T-helper 1 cell (primary cell): ENCODE data around the gene NIPA2.

Source experiments
- DNase-seq, 5 donors: peaks; one replicate each; pipeline ENCODE4 v3.0.0-alpha.2; 2012 to 2020

The NIPA2 gene

DNA sequence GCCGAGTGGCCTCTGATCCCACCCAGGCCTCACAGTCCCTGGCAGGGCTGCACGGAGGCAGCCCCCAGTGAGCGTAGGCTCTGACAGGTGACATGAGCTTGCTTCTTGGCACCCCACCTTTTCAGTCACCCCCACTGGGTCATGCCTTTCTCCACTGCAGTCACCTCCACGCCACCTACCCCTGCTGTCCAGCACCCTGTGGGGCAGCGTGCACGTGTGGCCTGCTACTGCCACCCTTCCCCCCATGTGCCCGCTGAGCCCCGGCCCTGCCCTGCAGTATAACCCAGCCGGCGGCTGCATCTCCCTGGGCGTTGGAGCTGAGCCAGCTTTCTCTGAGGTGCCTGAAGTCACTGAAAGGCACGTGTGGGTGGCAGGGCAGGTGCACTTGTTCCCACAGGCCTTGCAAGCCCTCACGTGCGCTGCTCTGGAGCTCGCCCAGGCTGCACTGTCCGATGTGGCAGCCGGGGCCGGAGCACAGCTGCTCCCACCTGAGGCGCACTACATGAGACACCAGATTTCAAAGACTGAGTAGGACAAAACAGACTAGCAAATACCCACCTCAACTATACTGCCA, 65.6 kb downstream of the NIPA2 start:
- no peak for DNase-seq

DNA sequence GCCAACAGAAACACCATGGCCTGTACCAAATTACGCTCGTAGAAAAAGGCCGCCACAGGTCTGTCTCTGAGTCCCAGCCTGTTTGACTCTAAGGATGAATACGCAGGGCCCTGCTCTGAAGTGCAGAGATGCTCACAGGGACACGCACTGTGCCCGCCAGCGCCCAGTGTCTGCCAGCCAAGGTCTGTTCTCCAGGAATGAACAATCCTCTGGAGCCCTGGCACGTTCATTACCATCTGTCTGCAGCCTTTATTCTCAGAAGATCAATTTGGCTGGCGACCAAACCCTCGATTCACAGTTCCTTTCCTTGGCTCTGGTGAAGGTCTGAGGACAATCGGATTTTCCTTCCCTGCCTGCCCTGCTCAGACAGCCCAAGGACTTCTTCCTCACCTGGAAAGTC, 66.3 kb downstream of the NIPA2 start:
- DNase-seq = no peak

DNA sequence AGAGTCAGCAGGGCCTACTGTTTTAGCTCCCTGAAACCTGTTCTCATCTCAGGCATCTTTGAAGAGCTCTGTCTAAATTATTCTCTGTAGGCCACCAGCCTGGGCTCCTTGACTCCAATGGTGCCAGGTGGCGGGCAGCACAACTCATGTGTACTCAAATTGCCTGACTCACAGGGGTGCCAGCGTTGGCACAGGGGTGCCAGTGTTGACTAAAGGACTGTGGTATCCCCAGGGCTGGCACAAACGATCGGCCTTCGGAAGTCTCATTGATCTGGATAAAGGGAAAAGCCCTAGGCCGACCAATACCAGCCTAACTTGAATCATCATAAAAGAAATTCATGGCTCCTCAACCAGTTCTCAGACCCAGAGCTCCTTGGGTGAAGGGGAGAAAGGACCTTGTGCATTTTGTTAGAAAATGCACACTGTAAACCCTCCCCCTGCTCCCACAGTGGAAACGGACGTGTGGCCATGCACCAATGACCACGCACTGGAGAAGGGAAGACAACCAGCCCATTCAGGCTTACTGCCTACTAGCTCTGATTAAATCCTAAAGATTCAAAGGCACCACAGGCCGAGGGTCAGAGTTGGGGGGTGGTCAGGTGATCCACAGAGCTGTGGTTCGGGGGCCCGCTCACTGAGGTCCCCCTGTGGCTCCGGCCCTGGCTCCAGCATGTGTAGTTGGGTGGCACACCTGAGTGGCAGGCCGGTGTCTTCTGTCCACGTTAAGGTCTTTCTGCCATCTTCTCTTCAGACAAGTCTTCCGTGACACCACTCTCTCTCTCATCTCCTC, 68.9 kb downstream of the NIPA2 start:
- no peak for DNase-seq

DNA sequence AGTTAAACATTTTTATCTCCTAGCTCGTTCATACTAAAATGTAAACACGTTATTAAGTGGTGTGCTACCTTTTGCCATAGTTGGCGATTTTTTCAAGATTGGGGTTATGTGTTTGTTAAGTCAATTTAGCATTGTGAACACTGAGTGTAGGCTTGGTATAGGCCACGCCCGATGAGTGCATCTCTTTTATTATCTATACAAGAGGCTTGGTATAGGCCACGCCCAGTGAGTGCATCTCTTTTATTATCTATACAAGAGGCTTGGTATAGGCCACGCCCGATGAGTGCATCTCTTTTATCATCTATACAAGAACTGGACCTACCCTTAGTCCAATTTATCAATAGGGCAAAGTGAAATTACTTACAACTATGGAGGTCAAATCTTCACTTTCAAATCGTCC, 70.4 kb downstream of the NIPA2 start:
- DNase-seq = no peak

DNA sequence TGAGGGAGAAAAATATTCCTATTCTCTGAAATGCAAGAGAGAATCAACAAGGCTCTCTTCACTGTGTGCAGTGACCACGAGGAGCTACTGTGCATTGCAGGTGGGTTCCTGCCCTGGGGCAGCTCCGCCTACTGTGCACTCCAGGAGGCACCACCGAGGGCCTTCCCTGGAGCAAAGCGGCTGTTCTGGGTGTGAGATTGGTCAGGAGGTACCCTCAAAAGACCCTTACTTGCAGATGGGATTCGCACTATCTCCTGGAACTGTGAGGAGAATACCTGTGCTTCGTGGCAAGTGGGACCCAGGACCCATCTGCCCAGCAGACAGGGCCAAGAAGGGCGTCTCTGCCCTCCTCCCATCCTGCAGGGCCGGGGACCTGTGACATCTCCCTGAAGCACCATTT, 72.8 kb downstream of the NIPA2 start:
- no peak for DNase-seq

DNA sequence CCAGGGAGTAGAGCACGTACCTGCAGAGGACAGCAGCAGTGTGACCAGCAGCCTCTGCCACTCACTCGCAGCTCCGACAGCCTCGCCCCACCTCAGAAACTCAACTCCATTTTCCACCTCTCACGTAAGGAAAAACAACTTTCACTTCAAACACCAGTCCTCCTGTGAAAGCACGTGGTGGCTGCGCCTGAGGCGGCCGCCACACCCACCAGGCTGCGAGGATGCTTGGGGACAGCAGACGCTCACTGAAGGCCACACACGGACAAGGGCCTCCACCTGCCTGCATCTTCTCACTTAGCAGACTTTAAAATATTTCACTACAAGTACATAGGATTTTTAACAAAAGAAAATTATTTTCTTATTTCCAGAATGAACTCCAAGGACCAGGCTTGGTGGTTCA, 73.8 kb downstream of the NIPA2 start:
- DNase-seq = no peak

DNA sequence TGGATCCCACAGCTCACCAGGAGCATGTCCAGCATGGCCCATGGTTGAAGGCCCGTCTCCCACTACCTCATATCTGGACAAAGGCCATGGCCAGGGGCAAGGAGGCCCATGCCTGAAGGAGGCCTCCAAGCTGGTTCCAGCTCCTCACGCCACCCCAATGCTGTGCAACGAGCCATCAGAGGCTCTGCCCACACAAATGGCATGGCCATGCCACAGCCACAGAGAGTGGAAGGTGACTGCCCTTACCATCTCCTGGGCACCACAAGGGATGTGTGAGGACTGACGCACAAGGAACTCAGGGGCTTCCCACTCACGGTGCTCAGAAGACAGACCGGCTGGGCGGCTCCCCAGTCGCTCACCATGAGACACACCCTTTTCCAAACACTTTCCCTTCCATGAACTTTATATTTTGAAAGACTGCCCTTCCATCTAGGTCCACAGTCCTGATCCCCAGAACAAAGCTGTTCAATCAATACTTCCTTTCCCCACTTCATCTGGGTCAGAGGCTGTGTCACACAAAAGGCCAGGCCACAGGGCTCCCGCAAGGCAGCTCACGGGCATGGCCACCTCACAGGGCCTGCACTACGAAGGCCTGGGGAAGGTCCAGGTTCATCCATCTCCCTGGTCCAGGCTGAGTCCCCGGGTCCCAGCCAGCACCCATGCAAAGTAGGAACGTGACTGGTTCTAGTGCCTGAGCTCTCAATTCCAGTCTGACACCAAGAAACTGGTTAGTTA, 75.3 kb downstream of the NIPA2 start:
- DNase-seq = no peak

DNA sequence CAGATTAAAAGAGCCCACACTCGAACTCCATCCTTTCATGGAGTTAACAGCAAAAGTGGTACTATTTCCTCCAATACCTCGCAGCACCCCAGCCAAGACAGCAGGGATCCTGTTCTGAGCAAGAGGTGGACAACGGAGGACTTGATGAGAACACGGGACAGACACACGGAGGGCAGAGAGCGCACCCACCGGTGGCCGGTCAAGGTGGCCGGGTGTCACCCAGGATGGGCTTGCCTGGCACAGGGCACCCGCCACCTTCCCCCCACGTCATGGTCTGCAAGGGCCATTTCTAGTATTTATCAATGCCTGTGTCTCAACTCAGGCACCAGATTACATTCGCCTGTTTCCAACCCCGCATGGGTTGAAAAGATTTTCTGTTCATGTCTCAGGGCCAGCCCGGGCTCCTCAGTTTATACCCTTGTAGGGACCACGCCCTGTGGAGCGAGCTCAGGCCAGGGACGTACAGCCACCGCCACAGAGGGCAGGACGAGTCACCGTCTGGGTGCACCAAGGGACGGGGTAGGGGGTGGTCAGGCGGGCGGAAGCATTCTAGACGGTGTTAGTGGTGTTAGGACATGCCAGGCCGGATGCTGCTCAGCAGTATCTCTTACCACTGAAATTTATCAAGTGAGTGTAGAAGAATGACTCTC, 77.5 kb downstream of the NIPA2 start:
- DNase-seq = no peak

DNA sequence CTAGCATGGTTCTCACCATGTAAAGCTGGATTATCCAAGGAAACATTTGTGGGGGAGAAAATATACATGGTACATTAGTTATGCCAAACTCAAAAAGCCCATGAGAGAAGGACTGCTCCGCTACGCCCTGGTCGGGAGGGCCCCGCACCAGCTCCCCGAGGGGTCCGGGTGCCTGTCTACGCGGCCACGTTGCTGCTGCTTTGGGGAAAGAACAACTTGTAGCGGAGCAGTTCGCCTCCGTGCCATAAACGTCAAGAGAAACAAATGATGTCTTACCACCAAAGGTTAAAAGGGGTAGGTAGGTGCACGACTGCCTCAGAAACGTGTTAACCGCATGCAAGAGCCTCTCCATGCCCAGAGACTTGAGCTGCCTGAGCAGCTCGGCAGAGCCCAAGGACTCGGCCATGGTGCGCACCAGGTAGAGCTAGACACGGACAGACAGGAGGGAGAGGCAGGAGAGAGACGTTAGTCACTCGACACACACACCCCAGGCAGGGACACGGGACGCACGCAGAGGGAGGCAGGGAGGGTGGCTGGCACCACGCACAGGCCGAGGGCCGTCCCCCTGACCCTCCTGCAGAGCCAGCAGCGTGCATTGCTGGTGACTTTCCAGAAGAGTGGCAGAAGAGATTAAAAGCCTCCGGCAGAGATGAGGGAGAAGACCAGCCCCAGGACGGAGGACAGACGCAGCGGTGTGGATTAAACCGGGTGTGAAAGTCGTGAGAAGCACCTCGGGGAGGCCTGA, 78.3 kb downstream of the NIPA2 start:
- DNase-seq = no peak

DNA sequence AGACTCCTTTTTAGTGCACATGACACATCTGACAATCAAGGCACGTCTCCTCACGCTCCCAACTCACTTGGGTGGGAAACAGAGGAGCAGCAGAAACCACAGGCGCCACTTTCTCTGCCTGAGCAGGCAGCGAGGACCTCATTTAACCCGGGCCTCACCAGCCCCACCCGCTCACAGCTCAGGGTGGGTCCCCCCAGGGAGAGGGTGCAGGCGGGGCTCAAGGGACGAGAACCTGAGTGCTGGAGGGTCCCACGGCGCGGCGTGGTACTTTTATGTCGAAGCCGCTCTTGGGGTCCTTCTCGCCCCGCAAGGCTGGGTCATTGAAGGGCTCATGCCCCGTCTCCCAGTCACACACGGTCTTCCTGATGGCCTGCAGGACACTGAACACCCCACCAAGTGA, 79.1 kb downstream of the NIPA2 start:
- DNase-seq = no peak
